PC-3 (cell line): ENCODE results near the gene RXFP1. TPM values are rescaled to one million over a fixed set of nuclear protein-coding genes. Genes with fewer than 3 reads are reported as not detected.

Source experiments
- ATAC-seq: fragments of 200-7000 bp; cut with Tn5 transposase; 2 replicates; pipeline ENCODE4 v1.9.1; 2020; ENCODE audit warnings: mild to moderate bottlenecking, moderate library complexity
- BruUV-seq: library from RNA; stranded (reverse); fragments of 400-500 nt; replicated peaks from 2 replicates; lab custom pipeline; 2021; lab: Mats Ljungman, UMichigan
- CTCF ChIA-PET: fragments of 300-600 bp; sonication (Branson Sonifier 250); formaldehyde crosslinking; loops from one replicate; lab custom pipeline; 2022; ENCODE audit warnings: antibody characterized with exemption; lab: Charles Lee
- POLR2A ChIA-PET: fragments of 300-600 bp; sonication (Branson Sonifier 250); formaldehyde crosslinking; loops from one replicate; lab custom pipeline; 2022; ENCODE audit warnings: antibody characterized with exemption; ENCODE audit not compliant: unreplicated experiment; lab: Charles Lee
- DNase-seq: peaks from one replicate; pipeline ENCODE4 v3.0.0-alpha.2; 2015
- H2AFZ ChIP-seq: fragments of 300-600 bp; sonication (generic); 2 replicates; pipeline ENCODE4 v1.6.0; 2016; ENCODE audit warnings: antibody characterized with exemption, low read length
- H3F3A ChIP-seq: fragments of 300-600 bp; sonication (generic); one replicate; pipeline ENCODE4 v1.6.0; 2017; ENCODE audit warnings: antibody characterized with exemption, low read length, control low read depth, mild to moderate bottlenecking; ENCODE audit not compliant: unreplicated experiment
- H3K27ac ChIP-seq: fragments of 300-600 bp; sonication (generic); 2 replicates; pipeline ENCODE4 v1.5.1; 2016; ENCODE audit warnings: mild to moderate bottlenecking, low read length
- H3K27me3 ChIP-seq: fragments of 300-600 bp; sonication (generic); 2 replicates; pipeline ENCODE4 v1.6.1; 2016; ENCODE audit warnings: low read length, mixed read lengths
- H3K36me3 ChIP-seq: fragments of 300-600 bp; sonication (generic); 2 replicates; pipeline ENCODE4 v1.6.1; 2016; ENCODE audit warnings: low read depth, mixed run types, low read length, mixed read lengths
- H3K4me1 ChIP-seq: fragments of 300-600 bp; sonication (generic); 2 replicates; pipeline ENCODE4 v1.5.1; 2016; ENCODE audit warnings: low read length; ENCODE audit not compliant: insufficient read depth
- H3K4me2 ChIP-seq: fragments of 300-600 bp; sonication (generic); 2 replicates; pipeline ENCODE4 v1.6.0; 2016; ENCODE audit warnings: low read length
- H3K4me3 ChIP-seq: fragments of 300-600 bp; sonication (generic); 2 replicates; pipeline ENCODE4 v1.5.1; 2016; ENCODE audit warnings: mild to moderate bottlenecking, low read length, mixed read lengths
- H3K79me2 ChIP-seq: fragments of 300-600 bp; sonication (generic); 2 replicates; pipeline ENCODE4 v1.6.1; 2017; ENCODE audit warnings: low read length, mixed read lengths
- H3K9ac ChIP-seq: fragments of 300-600 bp; sonication (generic); 2 replicates; pipeline ENCODE4 v1.6.0; 2016; ENCODE audit warnings: mild to moderate bottlenecking, low read length
- H3K9me2 ChIP-seq: fragments of 300-600 bp; sonication (generic); replicated peaks from 2 replicates; pipeline ENCODE4 v1.6.1; 2016; ENCODE audit warnings: mixed run types, low read length, mixed read lengths
- H3K9me3 ChIP-seq: fragments of 300-600 bp; sonication (generic); 2 replicates; pipeline ENCODE4 v1.6.1; 2016; ENCODE audit warnings: low read length, mixed read lengths
- H4K20me1 ChIP-seq: fragments of 300-600 bp; sonication (generic); 2 replicates; pipeline ENCODE4 v1.6.1; 2016; ENCODE audit warnings: low read length, mixed read lengths
- EZH2 ChIP-seq: fragments of 300-600 bp; sonication (generic); IDR thresholded peaks from one replicate; pipeline ENCODE4 v1.6.1; 2017; ENCODE audit warnings: antibody characterized with exemption, mild to moderate bottlenecking, low read length; ENCODE audit not compliant: unreplicated experiment
- EZH2phosphoT487 ChIP-seq: fragments of 300-600 bp; sonication (generic); IDR thresholded peaks from 2 replicates; pipeline ENCODE4 v1.6.1; 2018; ENCODE audit warnings: mild to moderate bottlenecking, antibody characterized with exemption, low read length, borderline replicate concordance
- intact Hi-C: fragments of 100-400 bp; cut with micrococcal nuclease; formaldehyde crosslinking; loops from 2 replicates; pipeline ENCODE4 v1.9.0; 2023
- total RNA-seq: library from RNA; depleted of rRNA; stranded (reverse); fragments of >200 nt; gene quantifications from 2 replicates; pipeline ENCODE4 v1.2.3, GENCODE V29; 2014
- TF ChIP-seq, protein P1 (sequence below): fragments of 300-600 bp; sonication (generic); conservative IDR thresholded peaks from 2 replicates; pipeline ENCODE4 v1.5.1; 2017; ENCODE audit warnings: antibody characterized with exemption, low read depth, mild to moderate bottlenecking, low read length

RXFP1 gene
- total RNA-seq, 1 experiment from 2014 or later, result not detected

DNA sequence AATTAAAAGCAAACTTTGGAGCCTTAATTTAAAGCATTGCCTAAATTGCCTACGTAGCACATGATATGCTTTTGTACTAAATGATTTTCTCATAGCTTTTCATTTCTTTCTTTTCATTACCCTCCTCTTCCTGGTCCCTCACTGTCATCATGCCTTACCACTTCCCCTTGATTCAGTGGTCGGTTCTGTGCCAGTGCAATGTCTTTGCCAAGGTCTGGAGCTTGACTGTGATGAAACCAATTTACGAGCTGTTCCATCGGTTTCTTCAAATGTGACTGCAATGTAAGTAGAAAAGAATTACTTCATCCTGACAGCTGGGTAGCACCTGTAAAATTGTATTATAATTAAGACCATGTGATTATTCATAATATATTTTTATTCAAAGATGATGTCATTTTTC, 77.5 kb downstream of the RXFP1 start:
- Histone ChIP-seq H3K4me1 (no peaks in the 10 kb centered on the region), H3K9me3 (no peaks in the 10 kb centered on the region), H3K9ac (no peak overlapping the region), H3F3A (no peaks in the 10 kb centered on the region), H3K4me2 (no peak overlapping the region), H3K9me2 (no peaks in the 10 kb centered on the region), H2AFZ (no peak overlapping the region), H4K20me1 (no peaks in the 10 kb centered on the region), H3K27me3 (no peaks in the 10 kb centered on the region), H3K36me3 (no peaks in the 10 kb centered on the region), H3K4me3 (no peak overlapping the region), H3K27ac (no peak overlapping the region), H3K79me2 (no peaks in the 10 kb centered on the region)
- no TSS peak for BruUV-seq
- no peak for ATAC-seq
- CTCF ChIA-PET, result no interaction called here
- TF ChIP-seq EZH2phosphoT487 (no peak), EZH2 (no peak)
- TF ChIP-seq, protein P1, sequence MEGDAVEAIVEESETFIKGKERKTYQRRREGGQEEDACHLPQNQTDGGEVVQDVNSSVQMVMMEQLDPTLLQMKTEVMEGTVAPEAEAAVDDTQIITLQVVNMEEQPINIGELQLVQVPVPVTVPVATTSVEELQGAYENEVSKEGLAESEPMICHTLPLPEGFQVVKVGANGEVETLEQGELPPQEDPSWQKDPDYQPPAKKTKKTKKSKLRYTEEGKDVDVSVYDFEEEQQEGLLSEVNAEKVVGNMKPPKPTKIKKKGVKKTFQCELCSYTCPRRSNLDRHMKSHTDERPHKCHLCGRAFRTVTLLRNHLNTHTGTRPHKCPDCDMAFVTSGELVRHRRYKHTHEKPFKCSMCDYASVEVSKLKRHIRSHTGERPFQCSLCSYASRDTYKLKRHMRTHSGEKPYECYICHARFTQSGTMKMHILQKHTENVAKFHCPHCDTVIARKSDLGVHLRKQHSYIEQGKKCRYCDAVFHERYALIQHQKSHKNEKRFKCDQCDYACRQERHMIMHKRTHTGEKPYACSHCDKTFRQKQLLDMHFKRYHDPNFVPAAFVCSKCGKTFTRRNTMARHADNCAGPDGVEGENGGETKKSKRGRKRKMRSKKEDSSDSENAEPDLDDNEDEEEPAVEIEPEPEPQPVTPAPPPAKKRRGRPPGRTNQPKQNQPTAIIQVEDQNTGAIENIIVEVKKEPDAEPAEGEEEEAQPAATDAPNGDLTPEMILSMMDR, result no peak
- intact Hi-C loops, result no loop called here
- POLR2A ChIA-PET, result no interaction called here
- DNase-seq, result peak; percentile 13

DNA sequence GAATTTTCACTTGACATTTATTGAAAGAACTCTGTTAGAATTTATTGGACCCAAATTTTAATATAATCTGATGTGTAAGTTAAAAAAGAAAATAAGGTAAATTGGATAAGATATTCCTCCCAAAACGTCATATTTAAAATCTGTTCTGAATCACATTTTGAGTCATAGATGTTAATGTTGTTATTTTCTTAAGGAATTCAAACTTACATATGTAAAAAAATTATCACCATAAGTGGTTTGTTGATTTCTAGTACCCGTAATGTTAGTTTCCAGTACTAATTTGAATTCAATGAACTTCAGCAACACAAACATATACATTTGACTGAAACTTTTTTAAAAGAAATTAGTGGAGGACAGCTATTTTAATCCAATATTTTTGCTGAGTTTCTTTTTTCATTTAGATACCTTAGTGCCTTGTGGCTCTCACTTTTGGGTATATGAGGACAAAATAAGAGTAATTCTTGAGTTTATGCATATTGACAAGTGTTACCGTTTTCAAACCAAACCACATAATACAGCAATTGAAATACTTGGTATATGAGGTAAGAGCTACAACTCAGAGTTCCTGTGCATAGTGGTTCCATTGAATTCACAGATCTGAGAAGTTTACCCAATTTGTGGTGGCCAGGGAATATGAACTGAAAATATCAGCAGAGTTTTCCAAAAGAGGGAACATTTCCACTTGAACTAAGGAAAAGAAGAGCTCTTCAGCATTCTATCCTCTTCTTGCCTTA, 78.2 kb downstream of the RXFP1 start:
- no peaks in the 10 kb centered on the region for H3F3A ChIP-seq
- no peaks in the 10 kb centered on the region for H3K79me2 ChIP-seq
- no peak overlapping the region for H2AFZ ChIP-seq
- no peak overlapping the region for H3K9ac ChIP-seq
- H3K4me3 ChIP-seq, result no peak overlapping the region
- H3K4me2 ChIP-seq, result no peak overlapping the region
- ChIA-PET CTCF (no interaction called here), POLR2A (no interaction called here)
- no peak overlapping the region for H3K27ac ChIP-seq
- H3K9me2 ChIP-seq, result no peaks in the 10 kb centered on the region
- no peaks in the 10 kb centered on the region for H3K36me3 ChIP-seq
- no TSS peak for BruUV-seq
- no peaks in the 10 kb centered on the region for H3K9me3 ChIP-seq
- H3K27me3 ChIP-seq, result no peaks in the 10 kb centered on the region
- no peak for TF ChIP-seq EZH2phosphoT487
- TF ChIP-seq, protein P1, result no peak
- no peak for TF ChIP-seq EZH2
- no peaks in the 10 kb centered on the region for H4K20me1 ChIP-seq
- no peaks in the 10 kb centered on the region for H3K4me1 ChIP-seq
- ATAC-seq (no peak), DNase-seq (no peak)
- intact Hi-C loops, result no loop called here

DNA sequence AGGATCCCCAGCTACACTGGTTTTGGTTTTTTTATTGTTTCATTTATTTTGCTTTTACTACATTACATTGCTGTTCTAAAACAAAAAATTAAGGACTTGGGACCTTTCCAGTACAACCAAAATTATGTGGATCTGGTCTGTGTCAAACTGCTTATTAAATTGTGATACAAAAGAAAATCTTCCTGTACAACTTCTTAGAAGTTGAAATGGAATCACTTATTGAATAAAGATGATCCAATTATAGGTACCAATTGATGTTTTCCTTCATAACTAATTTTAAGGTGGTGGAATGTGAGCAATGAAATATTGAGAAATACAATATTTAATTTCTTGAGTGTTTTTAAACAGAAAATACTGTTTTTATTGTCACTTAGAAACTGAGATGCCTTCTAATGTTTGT, 82.7 kb downstream of the RXFP1 start:
- no peaks in the 10 kb centered on the region for H3K9me3 ChIP-seq
- TF ChIP-seq EZH2phosphoT487, result no peak
- TF ChIP-seq, protein P1, result no peak
- TF ChIP-seq EZH2, result no peak
- no peak overlapping the region for H3K27ac ChIP-seq
- H3K79me2 ChIP-seq, result no peaks in the 10 kb centered on the region
- intact Hi-C loops, result no loop called here
- CTCF ChIA-PET, result no interaction called here
- DNase-seq (no peak), ATAC-seq (no peak)
- no TSS peak for BruUV-seq
- no peaks in the 10 kb centered on the region for H3K9me2 ChIP-seq
- H3F3A ChIP-seq, result no peaks in the 10 kb centered on the region
- H3K4me1 ChIP-seq, result no peaks in the 10 kb centered on the region
- no peak overlapping the region for H2AFZ ChIP-seq
- H3K27me3 ChIP-seq, result no peaks in the 10 kb centered on the region
- POLR2A ChIA-PET, result no interaction called here
- no peak overlapping the region for H3K4me3 ChIP-seq
- H4K20me1 ChIP-seq, result no peaks in the 10 kb centered on the region
- no peaks in the 10 kb centered on the region for H3K36me3 ChIP-seq
- no peak overlapping the region for H3K9ac ChIP-seq
- H3K4me2 ChIP-seq, result no peak overlapping the region
